Measurements from ENCODE around the gene ANP32E.

Gene ANP32E

GRCh38 chr1:150235852-150236613 is at the start of gene ANP32E:
Gene ANP32E (minus strand): TSS chr1:150236112. CDS start chr1:150235786, 326 bp downstream.
- DNase-seq: peak; percentile 97

- DNase-seq: no peak
Observed at GRCh38 chr1:150283260-150283659, 47.3 kb upstream of the ANP32E start.

- DNase-seq: peak; percentile 71
Observed at GRCh38 chr1:150282558-150282958, 46.6 kb upstream of the ANP32E start.

GRCh38 chr1:150281758-150282557 is 46.0 kb upstream of the ANP32E start, which contains the start of gene CIART:
Gene CIART (plus strand): TSS chr1:150282554. CDS start chr1:150283268, 714 bp downstream.
- peak; percentile 96 for DNase-seq

- DNase-seq: peak; percentile 40
Observed at GRCh38 chr1:150281221-150281757, 45.4 kb upstream of the ANP32E start.

- DNase-seq: no peak
Observed at GRCh38 chr1:150280138-150280707, 44.3 kb upstream of the ANP32E start.

- DNase-seq: no peak
Observed at GRCh38 chr1:150273311-150273710, 37.4 kb upstream of the ANP32E start.

GRCh38 chr1:150271291-150271959 is 35.5 kb upstream of the ANP32E start:
- DNase-seq: no peak

- no peak for DNase-seq
Observed at GRCh38 chr1:150269451-150269850, 33.5 kb upstream of the ANP32E start.

- DNase-seq: peak; percentile 80
Observed at GRCh38 chr1:150268705-150269403, 32.9 kb upstream of the ANP32E start, which contains the start of gene APH1A. Gene APH1A (minus strand): TSS chr1:150269016. CDS start chr1:150268810, 206 bp downstream.

GRCh38 chr1:150268340-150268704 is 32.4 kb upstream of the ANP32E start:
- no peak for DNase-seq

- DNase-seq: no peak
Observed at GRCh38 chr1:150267896-150268295, 32.0 kb upstream of the ANP32E start.

GRCh38 chr1:150263549-150263948 is 27.6 kb upstream of the ANP32E start:
- no peak for DNase-seq

- no peak for DNase-seq
Observed at GRCh38 chr1:150262388-150263320, 26.7 kb upstream of the ANP32E start.

GRCh38 chr1:150261367-150261766 is 25.5 kb upstream of the ANP32E start:
- no peak for DNase-seq

- DNase-seq: peak; percentile 83
Observed at GRCh38 chr1:150259758-150260669, 24.1 kb upstream of the ANP32E start.

- DNase-seq: no peak
Observed at GRCh38 chr1:150259217-150259616, 23.3 kb upstream of the ANP32E start.

- DNase-seq: no peak
Observed at GRCh38 chr1:150257624-150258585, 22.0 kb upstream of the ANP32E start, which contains the start of gene CA14. Gene CA14 (plus strand): TSS chr1:150257774. CDS start chr1:150258129, 355 bp downstream.
